ENCODE measurements around the gene TRPM2. TPM values are rescaled to one million over a fixed set of nuclear protein-coding genes. Genes with fewer than 3 reads are reported as not detected.

The TRPM2 gene
- total RNA-seq, 4 donors from 2014 or later = 1.0 to 3.3 (median 3.1) TPM

GRCh38 chr21:44354001-44354405, 582 bp downstream of the TRPM2 start:
- peak; percentile 47 for ATAC-seq
- H3K27me3 ChIP-seq = peaks cover 73% of the 10 kb centered on the region

DNA sequence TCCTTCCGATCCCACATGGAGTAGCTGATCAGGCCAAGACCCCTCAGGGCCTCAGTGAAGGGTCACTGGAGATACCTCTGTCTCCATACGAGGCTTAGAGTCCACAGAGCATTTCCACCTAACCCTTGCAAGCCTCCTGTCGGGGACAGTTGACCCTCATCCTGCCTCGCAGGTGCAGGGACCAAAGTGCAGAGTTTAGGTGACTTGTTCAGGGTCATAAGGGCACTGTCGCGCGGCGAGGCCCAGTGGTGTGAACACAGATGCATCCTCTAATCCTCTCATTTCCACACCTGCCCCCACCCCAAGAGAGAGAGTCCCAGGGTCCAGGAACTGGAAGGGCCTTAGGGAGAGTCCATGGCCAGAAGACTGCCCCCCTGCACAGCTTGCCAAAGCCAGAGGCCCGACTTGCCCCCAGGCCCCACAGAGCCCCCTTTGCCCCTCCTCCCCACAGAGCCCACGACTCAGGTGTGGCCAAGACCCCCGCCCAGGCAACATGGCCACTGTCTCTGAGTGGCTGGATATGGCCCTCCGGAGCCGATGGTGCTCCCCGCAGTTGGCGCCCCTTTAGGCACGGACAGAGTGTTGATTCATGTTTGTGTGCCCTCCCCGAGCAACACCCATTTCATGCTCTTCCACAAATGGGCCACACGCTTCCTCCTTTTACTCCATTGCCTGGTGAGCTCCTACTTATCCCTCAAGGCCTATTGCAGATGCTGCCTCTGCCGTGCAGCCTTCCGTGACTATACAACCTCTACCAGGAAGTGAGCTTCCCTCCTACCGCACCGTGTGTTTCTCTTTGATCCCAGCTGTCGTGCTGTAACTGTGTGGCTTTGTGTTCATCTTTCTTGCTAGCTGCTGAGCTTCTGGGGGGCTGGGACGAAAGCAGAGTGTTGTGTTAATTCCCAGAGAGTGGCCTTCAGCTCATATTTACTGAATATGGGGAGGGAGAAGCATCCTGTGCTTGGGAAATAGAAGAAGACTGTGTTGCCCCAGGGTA, 1.7 kb downstream of the TRPM2 start:
- 69% methylated on average over 9 to 16 of the region's 24 CpGs for WGBS, 2 donors (ENCODE audit: low coverage in 1 of 2)
- no peaks in the 10 kb centered on the region for H3K9me3 ChIP-seq
- no peak overlapping the region for H3K27ac ChIP-seq
- no peak overlapping the region for H3K4me3 ChIP-seq
- peaks cover 71% of the 10 kb centered on the region for H3K27me3 ChIP-seq
- no peaks in the 10 kb centered on the region for H3K36me3 ChIP-seq
- ATAC-seq = no peak
- peaks cover 0 to 8% (median 0%) of the 10 kb centered on the region in 3 donors for H3K4me1 ChIP-seq
- TF ChIP-seq POLR2A (IDR thresholded peaks at IDR 0.05) (no peak), POLR2AphosphoS5 (IDR thresholded peaks at IDR 0.05) (no peak), CTCF (IDR thresholded peaks at IDR 0.05) (no peak), EP300 (IDR thresholded peaks at IDR 0.05) (no peak)

More at GRCh38 chr21:44354001-44354405, 582 bp downstream of the TRPM2 start:
- H3K4me3 ChIP-seq = peak overlapping the region in 1 of 2 donors; percentile 31
- peak overlapping the region in 3 of 4 donors; percentile 30 to 60 (median 41) for H3K27ac ChIP-seq
- no peaks in the 10 kb centered on the region for H3K9me3 ChIP-seq
- H3K4me1 ChIP-seq = peaks cover 0 to 12% (median 0%) of the 10 kb centered on the region in 3 donors
- TF ChIP-seq POLR2AphosphoS5 (IDR thresholded peaks at IDR 0.05) = no peak
- TF ChIP-seq EP300 (IDR thresholded peaks at IDR 0.05) = no peak
- TF ChIP-seq POLR2A (IDR thresholded peaks at IDR 0.05) = no peak
- no peak for TF ChIP-seq CTCF (IDR thresholded peaks at IDR 0.05)
- no peaks in the 10 kb centered on the region for H3K36me3 ChIP-seq
- WGBS, 2 donors (ENCODE audit: low coverage in 1 of 2) = 72 to 92% methylated on average over 2 to 8 of the region's 8 CpGs

- no peak for TF ChIP-seq POLR2A (IDR thresholded peaks at IDR 0.05)
- no peak for TF ChIP-seq POLR2AphosphoS5 (IDR thresholded peaks at IDR 0.05)
- no peak for TF ChIP-seq EP300 (IDR thresholded peaks at IDR 0.05)
- no peak for TF ChIP-seq CTCF (IDR thresholded peaks at IDR 0.05)
- no peak for ATAC-seq
These were observed 2.7 kb downstream of the TRPM2 start for GRCh38 chr21:44356160-44356559.

DNA sequence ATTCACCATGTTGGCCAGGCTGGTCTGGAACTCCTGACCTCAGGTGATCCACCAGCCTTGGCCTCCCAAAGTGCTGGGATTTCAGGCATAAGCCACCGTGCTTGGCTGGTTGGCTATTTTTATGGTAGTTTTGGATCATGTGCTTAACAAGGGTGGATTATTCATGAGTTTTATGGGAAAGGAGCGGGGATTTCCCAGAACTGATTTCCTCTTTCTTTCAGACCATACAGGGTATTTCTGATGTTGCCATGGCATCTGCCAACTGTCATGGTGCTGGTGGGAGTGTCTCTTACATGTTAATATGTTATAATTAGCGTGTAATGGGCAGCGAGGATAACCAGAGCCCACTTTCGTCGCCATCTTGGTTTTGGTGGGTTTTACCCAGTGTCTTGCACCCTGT, 3.2 kb downstream of the TRPM2 start:
- Histone ChIP-seq H3K4me3 (no peak overlapping the region), H3K27ac (no peak overlapping the region), H3K9me3 (no peaks in the 10 kb centered on the region), H3K36me3 (no peaks in the 10 kb centered on the region), H3K4me1 (no peaks in the 10 kb centered on the region), H3K27me3 (peaks cover 63% of the 10 kb centered on the region)
- no peak for ATAC-seq
- no peak for TF ChIP-seq POLR2AphosphoS5 (IDR thresholded peaks at IDR 0.05)
- TF ChIP-seq EP300 (IDR thresholded peaks at IDR 0.05) = no peak
- TF ChIP-seq CTCF (IDR thresholded peaks at IDR 0.05) = no peak
- no peak for TF ChIP-seq POLR2A (IDR thresholded peaks at IDR 0.05)
- 90 to 96% methylated on average over 3 to 6 of the region's 6 CpGs for WGBS, 2 donors (ENCODE audit: low coverage in 1 of 2)

More at GRCh38 chr21:44356160-44356559, 2.7 kb downstream of the TRPM2 start:
- Histone ChIP-seq H3K27ac (no peak overlapping the region), H3K27me3 (peaks cover 68% of the 10 kb centered on the region), H3K9me3 (no peaks in the 10 kb centered on the region), H3K4me1 (no peaks in the 10 kb centered on the region), H3K4me3 (no peak overlapping the region), H3K36me3 (no peaks in the 10 kb centered on the region)
- WGBS, 2 donors (ENCODE audit: low coverage in 1 of 2) = 68 to 75% methylated on average over 5 to 8 of the region's 11 CpGs
